AG09319 (cell line): Measurements from ENCODE around the gene SPRR2F.

Experiments
- DNase-seq: peaks from one replicate; pipeline ENCODE4 v3.0.0-alpha.2; 2010; ENCODE audit warnings: low read depth; ENCODE audit errors: extremely low read depth
- TF ChIP-seq, protein P1 (sequence below): IDR thresholded peaks from 2 replicates; pipeline ENCODE4 v1.5.1; 2011; ENCODE audit warnings: low read depth, mild to moderate bottlenecking, inconsistent platforms, low read length, moderate library complexity

SPRR2F gene

DNA sequence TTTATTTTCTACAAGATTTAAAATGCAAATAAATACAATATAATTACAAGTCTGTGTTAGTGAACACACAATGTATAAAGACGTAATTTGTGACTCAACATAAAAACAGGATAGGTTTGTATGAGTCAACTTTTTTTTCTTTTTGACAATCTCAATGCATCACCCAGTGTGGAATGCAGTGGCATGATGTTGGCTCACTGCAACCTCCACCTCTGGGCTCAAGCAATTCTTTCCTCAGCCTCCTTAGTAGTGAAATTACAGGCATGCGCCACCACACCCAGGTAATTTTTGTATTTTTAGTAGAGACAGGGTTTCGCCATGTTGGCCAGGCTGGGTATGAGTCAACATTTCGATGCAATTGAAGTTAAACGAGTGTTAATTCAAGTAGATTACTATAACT, 13.1 kb downstream of the SPRR2F start:
- TF ChIP-seq, protein P1, sequence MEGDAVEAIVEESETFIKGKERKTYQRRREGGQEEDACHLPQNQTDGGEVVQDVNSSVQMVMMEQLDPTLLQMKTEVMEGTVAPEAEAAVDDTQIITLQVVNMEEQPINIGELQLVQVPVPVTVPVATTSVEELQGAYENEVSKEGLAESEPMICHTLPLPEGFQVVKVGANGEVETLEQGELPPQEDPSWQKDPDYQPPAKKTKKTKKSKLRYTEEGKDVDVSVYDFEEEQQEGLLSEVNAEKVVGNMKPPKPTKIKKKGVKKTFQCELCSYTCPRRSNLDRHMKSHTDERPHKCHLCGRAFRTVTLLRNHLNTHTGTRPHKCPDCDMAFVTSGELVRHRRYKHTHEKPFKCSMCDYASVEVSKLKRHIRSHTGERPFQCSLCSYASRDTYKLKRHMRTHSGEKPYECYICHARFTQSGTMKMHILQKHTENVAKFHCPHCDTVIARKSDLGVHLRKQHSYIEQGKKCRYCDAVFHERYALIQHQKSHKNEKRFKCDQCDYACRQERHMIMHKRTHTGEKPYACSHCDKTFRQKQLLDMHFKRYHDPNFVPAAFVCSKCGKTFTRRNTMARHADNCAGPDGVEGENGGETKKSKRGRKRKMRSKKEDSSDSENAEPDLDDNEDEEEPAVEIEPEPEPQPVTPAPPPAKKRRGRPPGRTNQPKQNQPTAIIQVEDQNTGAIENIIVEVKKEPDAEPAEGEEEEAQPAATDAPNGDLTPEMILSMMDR = no peak
- DNase-seq = no peak

DNA sequence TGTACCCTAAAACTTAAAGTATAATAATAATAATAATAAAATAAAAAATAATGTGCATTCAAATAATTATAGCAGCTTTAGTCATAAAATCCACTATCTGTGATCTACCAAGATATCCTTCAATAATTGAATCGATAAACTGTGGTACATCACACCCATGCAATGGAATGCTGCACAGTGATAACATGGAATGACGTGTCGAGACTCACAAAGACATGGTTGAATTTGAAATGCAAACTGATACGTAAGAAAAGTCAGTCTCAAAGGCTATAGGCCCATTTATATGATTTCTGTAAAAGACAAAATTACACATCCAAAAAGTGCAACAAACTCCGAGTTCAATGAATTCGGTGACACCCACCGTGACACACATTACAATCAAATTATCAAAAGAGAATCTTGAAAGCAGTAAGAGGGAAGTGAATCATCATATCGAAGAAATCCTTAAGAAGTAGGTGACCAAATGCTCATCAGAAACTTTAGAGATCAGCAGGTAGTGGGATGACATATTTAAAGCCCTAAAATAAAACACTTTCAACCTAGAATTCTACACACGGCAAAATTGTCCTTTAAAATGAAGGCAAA, 13.8 kb downstream of the SPRR2F start:
- TF ChIP-seq, protein P1 = no peak
- no peak for DNase-seq

DNA sequence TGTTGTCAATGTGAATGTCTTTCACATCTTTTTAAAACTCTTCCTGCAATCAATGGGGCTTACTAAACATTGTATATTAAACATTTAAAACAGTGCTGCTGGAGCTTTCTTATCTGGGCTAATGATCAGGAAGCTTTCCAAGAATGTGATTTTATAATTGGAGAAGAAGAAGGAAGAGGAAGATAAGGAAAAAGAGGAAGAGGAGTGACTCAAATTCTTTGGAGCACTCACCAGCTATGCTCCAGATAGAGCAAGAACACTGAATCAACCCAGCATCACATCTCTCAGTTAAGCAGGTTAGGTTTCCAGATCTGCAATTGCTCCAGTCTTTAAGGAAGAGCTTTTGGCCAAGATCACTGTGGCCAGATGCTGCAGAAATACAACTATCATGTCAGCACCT, 17.6 kb downstream of the SPRR2F start:
- TF ChIP-seq, protein P1 = no peak
- DNase-seq = no peak

DNA sequence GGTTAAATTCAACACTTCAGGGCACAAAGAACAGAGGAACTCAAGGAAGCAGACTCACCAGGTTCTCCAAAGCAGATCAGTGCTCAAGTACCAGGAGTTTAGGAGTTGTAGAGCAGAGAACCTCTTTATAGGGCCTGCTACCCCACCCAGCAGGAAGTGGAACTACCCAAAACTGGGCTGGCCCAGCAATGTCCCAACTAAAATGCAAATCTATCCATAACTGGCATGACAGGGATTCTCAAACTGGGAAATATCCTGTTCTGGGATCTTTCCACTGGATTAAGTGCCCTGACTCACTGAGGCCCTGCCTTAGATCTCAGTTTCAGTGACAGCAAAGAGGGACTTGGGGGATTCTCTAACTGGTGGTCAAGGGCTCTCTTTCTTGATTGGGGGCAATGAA, 18.9 kb downstream of the SPRR2F start, which contains the start of gene SPRR2E:
SPRR2E (minus strand) TSS at position 101 of the 400 bp plus-strand sequence. CDS start 775 bp downstream, outside the sequence.
- DNase-seq = no peak
- TF ChIP-seq, protein P1 = no peak

DNA sequence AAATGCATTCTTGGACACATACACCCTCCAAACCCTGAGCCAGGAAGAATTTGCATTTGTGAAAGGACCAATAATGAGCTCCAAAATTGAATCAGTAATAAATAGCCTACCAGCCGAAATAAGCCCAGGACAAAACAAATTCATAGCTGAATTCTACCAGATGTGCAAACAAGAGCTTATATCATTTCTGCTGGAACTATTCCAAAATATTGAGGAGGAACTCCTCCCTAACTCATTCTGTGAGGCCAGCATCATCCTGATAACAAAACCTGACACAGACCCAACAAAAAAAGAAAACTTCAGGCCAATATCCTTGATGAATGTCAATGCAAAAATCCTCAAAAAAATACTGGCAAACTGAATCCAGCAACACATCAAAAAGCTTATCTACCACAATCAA, 25.7 kb downstream of the SPRR2F start:
- DNase-seq = no peak
- TF ChIP-seq, protein P1 = no peak

DNA sequence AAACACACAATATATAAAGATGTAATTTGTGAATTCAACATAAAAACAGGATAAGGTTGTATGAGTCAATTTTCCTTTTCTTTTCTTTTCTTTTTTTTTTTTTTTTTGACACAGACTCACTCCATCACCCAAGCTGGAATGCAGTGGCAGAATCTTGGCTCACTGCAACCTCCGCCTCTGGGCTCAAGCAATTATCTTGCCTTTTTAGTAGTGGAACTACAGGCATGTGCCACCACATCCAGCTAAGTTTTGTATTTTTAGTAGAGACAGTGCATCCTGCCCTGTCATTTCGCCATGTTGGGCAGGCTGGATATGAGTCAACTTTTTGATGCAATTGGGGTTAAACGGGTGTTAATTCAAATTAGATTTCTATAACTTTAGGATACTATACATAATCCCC, 31.6 kb downstream of the SPRR2F start:
- TF ChIP-seq, protein P1 = no peak
- DNase-seq = no peak

DNA sequence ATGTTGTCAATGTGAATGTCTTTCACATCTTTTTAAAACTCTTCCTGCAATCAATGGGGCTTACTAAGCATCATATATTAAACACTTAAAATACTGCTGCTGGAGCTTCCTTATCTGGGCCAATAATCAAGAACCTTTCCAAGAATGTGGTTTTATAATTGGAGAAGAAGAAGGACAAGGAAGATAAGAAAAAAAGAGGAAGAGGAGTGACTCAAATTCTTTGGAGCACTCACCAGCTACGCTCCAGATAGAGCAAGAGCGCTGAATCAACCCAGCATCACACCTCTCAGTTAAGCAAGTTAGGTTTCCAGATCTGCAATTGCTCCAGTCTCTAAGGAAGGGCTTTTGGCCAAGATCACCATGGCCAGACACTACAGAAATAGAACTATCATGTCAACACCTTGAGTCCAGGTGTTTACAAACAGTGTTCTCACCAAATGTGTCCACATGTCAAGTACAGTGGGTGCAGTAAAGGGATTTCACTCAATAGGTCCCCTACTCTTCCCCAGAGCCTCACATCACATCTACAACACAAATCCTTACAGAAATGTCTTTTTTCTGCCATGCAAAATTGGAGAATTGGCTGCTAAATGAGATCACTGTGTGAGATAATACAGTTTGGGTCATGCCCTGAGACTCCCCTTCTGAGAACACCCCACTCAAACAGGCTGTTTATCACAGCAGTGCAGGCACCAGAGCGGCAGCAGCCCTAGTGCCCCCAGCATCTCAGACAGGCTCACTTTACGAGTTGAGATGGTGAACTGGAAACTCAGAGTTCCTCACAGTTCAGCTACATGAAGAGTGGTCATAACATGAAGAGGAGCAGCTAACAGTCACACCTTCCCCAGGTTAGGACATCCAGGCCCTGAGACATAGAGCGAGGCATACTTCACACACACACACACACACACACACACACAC, 40.2 kb downstream of the SPRR2F start:
- DNase-seq = no peak
- TF ChIP-seq, protein P1 = no peak
